GM18858 (cell line): ENCODE measurements around the gene TMEM255B.
"Not testable (repeated sequence)": the region's sequence is repeated elsewhere in the genome, so short reads cannot be mapped to it uniquely, and the experiment has no call there.

Source experiments
- ATAC-seq: cut with Tn5 transposase; IDR thresholded peaks from one replicate; pipeline ENCODE4 v1.9.1; 2021; ENCODE audit not compliant: unreplicated experiment

The TMEM255B gene

DNA sequence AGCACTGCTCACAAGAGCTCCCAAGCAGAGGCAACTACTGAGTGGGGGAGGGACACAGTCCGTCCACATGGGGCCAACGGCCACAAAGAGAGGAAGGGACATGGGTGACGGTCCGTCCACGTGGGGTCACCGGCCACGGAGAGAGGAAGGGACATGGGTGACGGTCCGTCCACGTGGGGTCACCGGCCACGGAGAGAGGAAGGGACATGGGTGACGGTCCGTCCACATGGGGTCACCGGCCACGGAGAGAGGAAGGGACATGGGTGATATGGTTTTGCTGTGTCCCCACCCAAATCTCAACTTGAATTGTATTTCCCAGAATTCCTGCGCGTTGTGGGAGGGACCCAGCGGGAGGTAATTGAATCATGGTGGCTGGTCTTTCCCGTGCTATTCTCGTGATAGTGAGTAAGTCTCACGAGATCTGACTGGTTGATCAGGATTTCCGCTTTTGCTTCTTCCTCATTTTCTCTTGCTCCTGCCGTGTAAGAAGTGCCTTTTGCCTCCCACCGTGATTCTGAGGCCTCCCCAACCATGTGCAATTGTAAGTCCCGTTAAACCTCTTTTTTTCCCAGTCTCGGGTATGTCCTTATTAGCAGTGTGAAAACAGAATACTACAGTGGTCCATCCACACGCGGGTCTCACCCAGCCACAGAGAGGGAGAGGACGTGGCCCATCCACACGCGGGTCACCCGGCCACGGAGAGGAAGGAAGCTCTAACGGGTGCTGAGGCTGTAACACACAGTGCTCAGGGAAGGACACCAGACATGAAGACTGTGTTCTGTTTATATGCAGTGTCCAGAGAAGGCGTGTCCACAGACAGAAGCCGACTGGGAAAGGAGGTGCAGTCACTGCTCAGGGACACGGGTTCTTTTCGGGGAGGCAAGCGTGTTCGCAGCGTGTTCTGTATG lies 56.4 kb downstream of the TMEM255B start:
- no peak for ATAC-seq

- no peak for ATAC-seq
These were observed 57.4 kb downstream of the TMEM255B start for GRCh38 chr13:113816254-113816929.

DNA sequence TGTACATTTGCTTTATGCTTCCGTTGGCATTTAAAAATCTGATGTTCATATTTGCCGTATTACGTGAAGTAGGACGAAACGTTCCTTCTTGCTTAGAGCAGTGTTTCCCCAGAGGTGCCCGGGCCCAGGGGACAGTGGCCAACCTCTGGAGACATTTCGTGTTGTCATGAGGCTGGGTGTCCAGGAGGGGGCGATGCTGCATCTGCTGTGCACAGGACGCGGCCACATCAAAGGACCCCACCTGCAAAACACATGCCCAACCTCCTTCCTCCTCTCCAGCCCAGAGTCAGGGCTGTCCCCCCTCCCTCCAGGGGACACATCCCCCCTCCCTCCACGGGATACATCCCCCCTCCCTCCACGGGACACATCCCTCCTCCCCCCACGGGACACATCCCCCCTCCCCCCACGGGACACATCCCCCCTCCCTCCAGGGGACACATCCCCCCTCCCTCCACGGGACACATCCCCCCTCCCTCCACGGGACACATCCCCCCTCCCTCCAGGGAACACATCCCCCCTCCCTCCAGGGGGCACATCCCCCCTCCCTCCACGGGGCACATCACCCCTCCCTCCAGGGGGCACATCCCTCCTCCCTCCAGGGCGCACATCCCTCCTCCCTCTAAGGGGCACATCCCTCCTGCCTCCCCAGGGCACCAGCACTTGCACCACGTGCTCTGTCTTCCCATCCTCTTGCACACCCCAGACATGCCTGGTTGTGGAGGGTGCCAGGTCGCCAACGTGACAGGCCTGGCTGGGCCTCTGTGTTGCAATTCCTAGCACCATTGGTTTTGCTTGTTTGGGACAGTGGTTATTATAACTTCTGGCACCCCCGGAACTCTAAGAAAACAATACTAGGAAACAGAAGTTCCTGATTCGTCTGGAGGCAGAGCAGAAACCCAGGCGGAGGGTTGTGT lies 58.2 kb downstream of the TMEM255B start:
- ATAC-seq, result no peak

- ATAC-seq, result no peak
These were observed 59.0 kb downstream of the TMEM255B start for GRCh38 chr13:113817860-113818691.

GRCh38 chr13:113818700-113819295 lies 59.8 kb downstream of the TMEM255B start:
- no peak for ATAC-seq

DNA sequence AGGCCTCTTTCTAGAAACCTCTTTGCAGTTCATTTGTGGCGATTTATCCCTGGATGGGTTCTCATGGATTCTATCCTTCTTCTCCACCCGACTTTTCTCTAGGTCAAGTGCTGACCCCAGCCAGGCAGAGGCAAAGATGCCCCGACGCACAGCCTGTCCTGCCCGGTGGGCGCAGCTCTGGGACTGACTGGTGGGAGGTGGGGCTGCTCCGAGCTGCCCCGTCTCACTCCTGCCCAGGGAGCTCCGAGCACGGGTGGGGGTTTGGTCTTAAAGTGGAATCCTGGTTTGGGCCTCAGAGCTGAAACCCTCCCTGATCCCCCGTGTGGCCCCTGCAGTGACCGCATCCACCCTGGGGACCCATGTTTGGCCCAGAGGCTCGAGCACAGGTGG lies 60.3 kb downstream of the TMEM255B start:
- no peak for ATAC-seq

GRCh38 chr13:113819731-113820715 lies 61.0 kb downstream of the TMEM255B start:
- ATAC-seq, result no peak

DNA sequence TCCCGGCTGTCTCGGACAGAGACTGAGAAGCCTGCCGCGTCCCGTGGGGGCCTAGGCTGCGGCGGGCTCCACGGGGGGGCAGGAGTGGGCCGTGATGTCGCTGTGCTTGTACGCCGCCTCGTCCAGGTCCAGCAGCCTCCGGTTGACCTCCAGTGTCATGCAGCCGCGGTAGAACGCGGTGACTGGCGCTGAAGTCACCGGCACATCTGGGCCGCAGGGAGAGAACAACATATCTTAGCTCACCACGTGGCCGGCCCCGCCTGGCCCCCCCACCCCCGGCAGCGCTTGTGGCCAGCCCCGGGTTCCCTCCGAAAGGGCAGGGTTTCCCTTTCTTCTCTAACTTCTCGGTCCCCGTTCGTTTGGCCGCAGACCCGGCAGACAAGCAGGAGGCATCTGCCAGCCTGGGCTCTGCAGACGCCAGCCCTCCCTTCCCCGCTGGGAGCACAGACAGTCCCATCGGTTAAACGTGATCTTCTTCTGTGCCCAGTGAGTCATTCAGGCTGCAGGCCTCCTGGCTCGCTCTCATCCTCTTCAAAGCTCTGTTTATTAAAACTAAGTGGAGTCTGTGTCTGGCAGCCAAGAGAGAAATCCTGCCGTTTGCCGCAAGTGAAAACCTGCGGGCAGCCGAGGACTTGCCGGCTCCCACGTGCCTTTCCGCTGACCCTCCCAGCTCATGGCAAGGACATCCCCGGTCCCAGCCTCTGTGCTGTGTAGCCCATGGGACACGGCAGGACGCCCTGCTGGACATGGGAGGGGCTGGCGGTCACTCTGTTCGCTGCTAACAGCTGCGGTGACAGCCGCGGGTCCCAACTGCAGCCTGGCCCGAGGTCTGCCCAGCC lies 62.0 kb downstream of the TMEM255B start:
- ATAC-seq, result no peak

- ATAC-seq, result no peak
These were observed 62.8 kb downstream of the TMEM255B start for GRCh38 chr13:113821847-113822246.

DNA sequence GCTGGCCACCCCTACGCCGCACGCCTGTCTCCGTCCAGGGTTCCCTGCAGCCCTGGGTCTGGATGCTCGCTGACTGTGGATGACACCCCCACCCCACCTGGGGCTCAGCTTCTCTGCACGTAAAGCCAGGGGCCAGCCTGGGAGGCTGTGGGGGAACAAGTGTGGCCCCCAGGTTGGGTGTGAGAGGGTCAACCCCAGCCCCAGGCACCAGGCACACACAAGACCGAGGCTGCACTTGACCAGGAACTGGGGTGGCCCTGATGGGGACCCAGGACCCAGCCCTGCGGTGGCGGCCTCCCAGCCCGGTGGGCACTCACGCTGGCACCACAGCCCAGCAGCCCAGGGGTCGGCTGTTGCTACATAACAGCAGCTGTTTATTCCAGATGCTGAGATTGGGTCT lies 63.2 kb downstream of the TMEM255B start:
- no peak for ATAC-seq

DNA sequence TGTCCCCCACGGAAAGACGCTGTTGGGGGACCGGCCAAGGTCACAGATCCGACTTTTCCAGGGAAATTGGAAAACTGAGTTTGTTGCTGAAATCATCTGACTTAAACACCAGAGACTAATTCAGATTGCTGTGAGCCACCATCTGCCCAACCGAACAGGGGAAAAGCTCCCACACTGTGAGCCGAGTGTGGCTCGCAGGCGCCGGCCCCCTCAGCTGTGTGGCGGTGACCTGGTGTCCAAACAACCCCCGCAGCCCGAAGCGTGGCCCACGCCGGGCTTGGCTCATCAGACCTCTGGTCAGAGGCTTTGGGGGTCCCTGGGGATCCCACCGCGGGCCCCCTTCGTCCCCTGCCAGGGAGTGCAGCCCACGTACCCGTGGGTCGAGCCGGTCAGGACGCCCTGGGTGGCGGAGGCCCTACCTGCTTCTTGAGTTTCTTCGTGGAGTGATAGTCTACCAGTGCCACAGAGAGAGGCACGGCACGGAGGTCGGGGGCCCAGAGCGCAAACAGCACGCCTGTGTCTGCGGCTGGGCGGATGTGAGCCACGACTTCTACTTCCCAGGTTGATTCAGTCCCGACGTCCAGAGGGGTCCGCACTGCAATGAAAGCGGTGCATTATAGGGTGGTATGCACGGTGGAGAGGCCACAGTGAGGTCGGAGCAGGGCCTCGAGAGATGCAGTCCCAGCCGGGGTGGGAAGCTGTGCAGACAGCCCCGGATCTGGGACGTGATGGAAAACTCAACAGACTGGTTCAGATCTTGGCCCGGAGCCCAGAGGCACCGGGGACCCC lies 64.1 kb downstream of the TMEM255B start:
- no peak for ATAC-seq

- ATAC-seq, result no peak
These were observed 64.7 kb downstream of the TMEM255B start for GRCh38 chr13:113823771-113824170.

GRCh38 chr13:113825841-113826240 lies 66.8 kb downstream of the TMEM255B start:
- no peak for ATAC-seq

DNA sequence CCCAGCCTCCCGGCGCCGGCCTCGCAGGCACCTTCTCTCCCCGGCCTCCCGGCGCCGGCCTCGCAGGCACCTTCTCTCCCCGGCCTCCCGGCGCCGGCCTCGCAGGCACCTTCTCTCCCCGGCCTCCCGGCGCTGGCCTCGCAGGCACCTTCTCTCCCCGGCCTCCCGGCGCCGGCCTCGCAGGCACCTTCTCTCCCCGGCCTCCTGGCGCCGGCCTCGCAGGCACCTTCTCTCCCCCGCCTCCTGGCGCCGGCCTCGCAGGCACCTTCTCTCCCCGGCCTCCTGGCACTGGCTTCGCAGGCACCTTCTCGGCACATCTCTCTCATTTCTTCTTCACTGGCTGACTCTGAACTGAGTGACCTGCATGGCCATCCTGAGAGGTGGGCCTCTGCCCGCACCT lies 67.4 kb downstream of the TMEM255B start:
- ATAC-seq, result not testable (repeated sequence)

DNA sequence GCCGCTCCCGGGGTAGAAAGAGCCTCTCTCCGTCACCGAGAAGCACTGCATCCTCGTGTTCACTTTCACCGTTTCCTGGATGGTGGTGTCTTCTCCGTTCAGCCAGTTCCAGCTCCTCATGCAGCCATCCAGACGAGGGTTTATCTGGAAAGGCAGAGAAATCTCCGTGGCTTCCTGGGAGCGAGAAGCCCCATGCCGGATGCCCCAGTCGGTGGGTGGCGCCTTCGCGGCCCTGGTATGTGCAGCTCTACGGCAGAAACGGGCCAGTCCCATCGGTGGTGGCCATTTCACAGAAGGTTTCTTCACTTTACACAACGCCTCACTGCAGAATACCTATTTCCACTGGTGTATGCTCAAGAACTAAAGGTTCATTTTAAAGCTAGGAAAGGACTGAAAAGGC lies 68.0 kb downstream of the TMEM255B start:
- ATAC-seq, result no peak

DNA sequence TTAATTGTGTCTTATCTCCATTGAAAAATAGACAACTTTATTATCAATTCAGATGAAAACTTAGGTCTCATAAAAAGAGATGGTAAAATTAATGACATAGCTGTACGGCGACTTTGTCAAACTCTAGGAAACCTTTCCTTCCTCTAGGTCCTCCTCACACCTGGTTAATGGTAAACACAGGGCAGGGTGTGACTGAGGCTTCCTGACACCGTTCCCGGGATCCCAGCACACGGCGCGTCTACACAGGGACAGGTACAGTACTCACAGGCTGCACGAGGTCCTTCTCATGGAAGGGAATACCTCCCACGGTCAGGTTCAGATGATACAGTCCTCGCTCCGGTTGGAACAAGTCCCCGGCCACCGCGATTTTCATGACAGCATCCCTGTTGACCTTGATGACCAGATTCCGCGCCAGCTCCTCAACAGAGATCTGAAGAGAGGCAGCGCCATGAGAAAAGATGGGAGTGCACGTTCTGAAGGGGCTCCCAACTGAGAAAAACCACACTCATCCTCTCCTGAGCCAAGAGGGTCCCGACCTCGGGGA lies 69.3 kb downstream of the TMEM255B start:
- no peak for ATAC-seq

DNA sequence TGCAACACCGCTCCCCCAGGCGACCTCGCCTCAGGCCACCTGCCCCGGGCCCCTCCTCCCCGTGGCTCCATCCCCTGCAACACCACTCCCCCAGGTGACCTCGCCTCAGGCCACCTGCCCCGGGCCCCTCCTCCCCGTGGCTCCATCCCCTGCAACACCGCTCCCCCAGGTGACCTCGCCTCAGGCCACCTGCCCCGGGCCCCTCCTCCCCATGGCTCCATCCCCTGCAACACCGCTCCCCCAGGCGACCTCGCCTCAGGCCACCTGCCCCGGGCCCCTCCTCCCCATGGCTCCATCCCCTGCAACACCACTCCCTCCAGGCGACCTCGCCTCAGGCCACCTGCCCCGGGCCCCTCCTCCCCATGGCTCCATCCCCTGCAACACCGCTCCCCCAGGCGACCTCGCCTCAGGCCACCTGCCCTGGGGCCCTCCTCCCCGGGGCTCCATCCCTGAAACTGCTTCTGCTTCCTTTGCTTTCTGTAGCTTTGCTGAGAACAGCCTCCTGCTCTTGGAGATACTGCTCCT lies 71.5 kb downstream of the TMEM255B start:
- ATAC-seq, result not testable (repeated sequence)
